GM18909 (cell line): ENCODE data around the gene KAT5.
"Not testable (repeated sequence)": the region's sequence is repeated elsewhere in the genome, so short reads cannot be mapped to it uniquely, and the experiment has no call there.

ENCODE experiments used
- ATAC-seq: cut with Tn5 transposase; IDR thresholded peaks from one replicate; pipeline ENCODE4 v1.9.1; 2021; ENCODE audit warnings: mild to moderate bottlenecking; ENCODE audit not compliant: unreplicated experiment, poor library complexity

KAT5 gene

GRCh38 chr11:65741185-65741584 lies 29.1 kb downstream of the KAT5 start:
- ATAC-seq = no peak

GRCh38 chr11:65742353-65742752 lies 30.3 kb downstream of the KAT5 start:
- no peak for ATAC-seq

GRCh38 chr11:65743681-65744025 lies 31.6 kb downstream of the KAT5 start:
- ATAC-seq = no peak

- no peak for ATAC-seq
These were observed 32.1 kb downstream of the KAT5 start for GRCh38 chr11:65744026-65744698.

GRCh38 chr11:65744699-65745042 lies 32.6 kb downstream of the KAT5 start:
- no peak for ATAC-seq

- no peak for ATAC-seq
These were observed 33.0 kb downstream of the KAT5 start for GRCh38 chr11:65745049-65745448.

- ATAC-seq = not testable (repeated sequence)
These were observed 50.1 kb downstream of the KAT5 start for GRCh38 chr11:65762169-65762568.

GRCh38 chr11:65762816-65763215 lies 50.8 kb downstream of the KAT5 start:
- ATAC-seq = not testable (repeated sequence)

- no peak for ATAC-seq
These were observed 52.4 kb downstream of the KAT5 start for GRCh38 chr11:65764434-65764833.

- ATAC-seq = no peak
These were observed 54.5 kb downstream of the KAT5 start for GRCh38 chr11:65766535-65766934.

- ATAC-seq = no peak
These were observed 55.4 kb downstream of the KAT5 start for GRCh38 chr11:65767406-65767805.

- not testable (repeated sequence) for ATAC-seq
These were observed 55.8 kb downstream of the KAT5 start for GRCh38 chr11:65767806-65768205.
